Astrocyte of the spinal cord (primary cell): ENCODE results near the gene SYNPO2.
"Not testable (repeated sequence)": the region's sequence is repeated elsewhere in the genome, so short reads cannot be mapped to it uniquely, and the experiment has no call there.

ENCODE experiments used
- DNase-seq: peaks from one replicate; pipeline ENCODE4 v3.0.0; 2011; ENCODE audit warnings: low read depth, low spot score
- H3K4me3 ChIP-seq: 2 replicates; pipeline ENCODE4 v1.5.1; 2011; ENCODE audit warnings: low read depth, mild to moderate bottlenecking, low read length, moderate library complexity
- CTCF ChIP-seq: IDR thresholded peaks from 2 replicates; pipeline ENCODE4 v1.5.1; 2012; ENCODE audit warnings: low read depth, mild to moderate bottlenecking, low read length, inconsistent platforms
- in situ Hi-C: cut with HindIII; loops from 2 replicates; pipeline ENCODE4 v1.10.0; 2017; ENCODE audit warnings: low sequenced_read_pairs

The SYNPO2 gene

GRCh38 chr4:118997601-118998000, 108.9 kb downstream of the SYNPO2 start:
- in situ Hi-C loops: no loop called here
- no peak for DNase-seq
- TF ChIP-seq CTCF: no peak
- no peak overlapping the region for H3K4me3 ChIP-seq

GRCh38 chr4:118999919-119000318, 111.3 kb downstream of the SYNPO2 start:
- TF ChIP-seq CTCF: no peak
- in situ Hi-C loops: no loop called here
- no peak overlapping the region for H3K4me3 ChIP-seq
- DNase-seq: no peak

GRCh38 chr4:119000400-119000799, 111.7 kb downstream of the SYNPO2 start:
- no peak for TF ChIP-seq CTCF
- in situ Hi-C loops: no loop called here
- no peak overlapping the region for H3K4me3 ChIP-seq
- no peak for DNase-seq

- no peak for DNase-seq
- in situ Hi-C loops: no loop called here
- no peak for TF ChIP-seq CTCF
- H3K4me3 ChIP-seq: no peak overlapping the region
These were observed 113.8 kb downstream of the SYNPO2 start for GRCh38 chr4:119002476-119002875.

- in situ Hi-C loops, DNase-seq, H3K4me3 ChIP-seq: not testable (repeated sequence)
These were observed 114.3 kb downstream of the SYNPO2 start for GRCh38 chr4:119003001-119003400.

- H3K4me3 ChIP-seq: no peak overlapping the region
- no peak for DNase-seq
- in situ Hi-C loops: no loop called here
- no peak for TF ChIP-seq CTCF
These were observed 117.3 kb downstream of the SYNPO2 start for GRCh38 chr4:119005928-119006460.

GRCh38 chr4:119008761-119009160, 120.1 kb downstream of the SYNPO2 start:
- no peak for TF ChIP-seq CTCF
- no peak overlapping the region for H3K4me3 ChIP-seq
- DNase-seq: no peak
- in situ Hi-C loops: no loop called here

- H3K4me3 ChIP-seq, in situ Hi-C loops, DNase-seq: not testable (repeated sequence)
These were observed 121.6 kb downstream of the SYNPO2 start for GRCh38 chr4:119010221-119010620.
